Prostate gland (tissue), 2 donors: ENCODE data around the gene AKIP1. TPM values are rescaled to one million over a fixed set of nuclear protein-coding genes. Genes with fewer than 3 reads are reported as not detected.
"Not testable (repeated sequence)": the region's sequence is repeated elsewhere in the genome, so short reads cannot be mapped to it uniquely, and the experiment has no call there.

Experiments used
- DNase-seq: peaks from one replicate; pipeline ENCODE4 v3.0.0-alpha.2; 2019; ENCODE audit warnings: low spot score
- H3K27ac ChIP-seq, 2 donors: fragments of 200-600 bp; sonication (generic); 2 replicates each; pipeline ENCODE4 v1.5.1; 2017 to 2019
- H3K27me3 ChIP-seq: fragments of 200-600 bp; sonication (generic); replicated peaks from 2 replicates; pipeline ENCODE4 v1.5.1; 2019; ENCODE audit not compliant: insufficient read depth
- H3K36me3 ChIP-seq, 2 donors: fragments of 200-600 bp; sonication (generic); 1 replicate in 1 of 2; 2 replicates in 1 of 2; pipeline versions ENCODE4 v1.5.1 to v1.8.1; 2017 to 2019
- H3K4me1 ChIP-seq: fragments of 200-600 bp; sonication (generic); replicated peaks from 2 replicates; pipeline ENCODE4 v1.5.1; 2019
- H3K4me3 ChIP-seq, 2 donors: fragments of 200-600 bp; sonication (generic); 2 replicates each; pipeline ENCODE4 v1.5.1; 2017 to 2019
- H3K9me3 ChIP-seq: fragments of 200-600 bp; sonication (generic); 2 replicates; pipeline ENCODE4 v1.5.1; 2017
- POLR2A ChIP-seq: fragments of 450-650 bp; IDR thresholded peaks from one replicate; pipeline ENCODE4 v1.6.1; 2016; ENCODE audit warnings: antibody characterized with exemption, mild to moderate bottlenecking
- POLR2AphosphoS5 ChIP-seq: sonication (generic); formaldehyde crosslinking; IDR thresholded peaks from one replicate; pipeline ENCODE4 v1.6.1; 2017; ENCODE audit warnings: antibody characterized with exemption
- WGBS: methylation state at CpG from one replicate; pipeline ENCODE4 v1.1.5; 2018; 5-methylcytosine and 5-hydroxymethylcytosine counted together
- intact Hi-C: fragments of 100-400 bp; cut with DNase I; formaldehyde crosslinking; loops from one replicate; pipeline ENCODE4 v1.14.2; 2022
- total RNA-seq, 2 donors: library from RNA; depleted of rRNA; stranded (reverse); fragments of >200 nt; gene quantifications; one replicate each; pipeline ENCODE4 v1.1.0, GENCODE V29; 2016
- TF ChIP-seq, protein P1 (sequence below), 4 experiments: fragments of 200-600 bp in 2 of 4; fragments of 450-650 bp in 2 of 4; sonication (generic) in 2 of 4; IDR thresholded peaks; 1 replicate in 3 of 4; 2 replicates in 1 of 4; pipeline ENCODE4 v1.5.1; 2016 to 2019; ENCODE audit warnings: antibody characterized with exemption in 4 of 4, mild to moderate bottlenecking in 2 of 4, moderate library complexity in 2 of 4

AKIP1 gene
- total RNA-seq, 2 donors from 2014 or later, result 23.8 to 47.1 TPM

- Histone ChIP-seq H3K36me3 (no peaks in the 10 kb centered on the region), H3K27me3 (no peaks in the 10 kb centered on the region), H3K4me3 (no peak overlapping the region), H3K4me1 (no peaks in the 10 kb centered on the region), H3K27ac (no peak overlapping the region), H3K9me3 (no peaks in the 10 kb centered on the region)
- WGBS, result 93% methylated on average over 2 of the region's 2 CpGs
- intact Hi-C loops, result no loop called here
- TF ChIP-seq, protein P1, sequence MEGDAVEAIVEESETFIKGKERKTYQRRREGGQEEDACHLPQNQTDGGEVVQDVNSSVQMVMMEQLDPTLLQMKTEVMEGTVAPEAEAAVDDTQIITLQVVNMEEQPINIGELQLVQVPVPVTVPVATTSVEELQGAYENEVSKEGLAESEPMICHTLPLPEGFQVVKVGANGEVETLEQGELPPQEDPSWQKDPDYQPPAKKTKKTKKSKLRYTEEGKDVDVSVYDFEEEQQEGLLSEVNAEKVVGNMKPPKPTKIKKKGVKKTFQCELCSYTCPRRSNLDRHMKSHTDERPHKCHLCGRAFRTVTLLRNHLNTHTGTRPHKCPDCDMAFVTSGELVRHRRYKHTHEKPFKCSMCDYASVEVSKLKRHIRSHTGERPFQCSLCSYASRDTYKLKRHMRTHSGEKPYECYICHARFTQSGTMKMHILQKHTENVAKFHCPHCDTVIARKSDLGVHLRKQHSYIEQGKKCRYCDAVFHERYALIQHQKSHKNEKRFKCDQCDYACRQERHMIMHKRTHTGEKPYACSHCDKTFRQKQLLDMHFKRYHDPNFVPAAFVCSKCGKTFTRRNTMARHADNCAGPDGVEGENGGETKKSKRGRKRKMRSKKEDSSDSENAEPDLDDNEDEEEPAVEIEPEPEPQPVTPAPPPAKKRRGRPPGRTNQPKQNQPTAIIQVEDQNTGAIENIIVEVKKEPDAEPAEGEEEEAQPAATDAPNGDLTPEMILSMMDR (IDR thresholded peaks at IDR 0.05), result no peak
- TF ChIP-seq POLR2AphosphoS5 (no peak), POLR2A (no peak)
- no peak for DNase-seq
Measured at GRCh38 chr11:8878771-8879170, 32.2 kb upstream of the AKIP1 start.

DNA sequence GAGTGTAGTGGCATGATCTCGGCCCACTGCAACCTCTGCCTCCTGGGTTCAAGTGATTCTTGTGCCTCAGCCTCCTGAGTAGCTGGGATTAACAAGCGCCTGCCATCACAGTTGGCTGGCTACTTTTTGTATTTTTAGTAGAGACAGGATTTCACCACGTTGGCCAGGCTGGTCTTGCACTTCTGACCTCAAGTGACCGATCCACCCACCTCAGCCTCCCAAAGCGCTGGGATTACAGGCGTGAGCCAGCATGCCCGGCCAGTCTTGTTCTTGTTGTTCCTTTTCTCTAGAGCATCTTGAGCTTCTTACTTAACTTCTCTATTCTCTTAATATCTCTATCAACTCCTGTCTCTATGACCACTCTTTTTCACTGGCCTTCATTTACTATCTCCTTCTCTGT lies 29.4 kb upstream of the AKIP1 start:
- H3K4me3 ChIP-seq, H3K4me1 ChIP-seq, H3K9me3 ChIP-seq, H3K27me3 ChIP-seq, H3K27ac ChIP-seq, intact Hi-C loops, DNase-seq, H3K36me3 ChIP-seq: not testable (repeated sequence)
- WGBS, result 76% methylated on average over 7 of the region's 7 CpGs

GRCh38 chr11:8886322-8886721 lies 24.7 kb upstream of the AKIP1 start:
- H3K27ac ChIP-seq, result no peak overlapping the region
- intact Hi-C loops, result no loop called here
- no peaks in the 10 kb centered on the region for H3K9me3 ChIP-seq
- H3K4me1 ChIP-seq, result no peaks in the 10 kb centered on the region
- WGBS, result 35% methylated on average over 2 of the region's 2 CpGs
- DNase-seq, result no peak
- no peak for TF ChIP-seq POLR2A
- TF ChIP-seq, protein P1 (IDR thresholded peaks at IDR 0.05), result no peak
- H3K36me3 ChIP-seq, result no peaks in the 10 kb centered on the region
- no peak overlapping the region for H3K4me3 ChIP-seq
- no peaks in the 10 kb centered on the region for H3K27me3 ChIP-seq

- 83% methylated on average over 2 of the region's 2 CpGs for WGBS
- H3K27ac ChIP-seq, intact Hi-C loops, H3K9me3 ChIP-seq, H3K4me3 ChIP-seq, H3K27me3 ChIP-seq, H3K36me3 ChIP-seq, DNase-seq, H3K4me1 ChIP-seq: not testable (repeated sequence)
Measured at GRCh38 chr11:8891185-8891584, 19.8 kb upstream of the AKIP1 start.

- Histone ChIP-seq H3K27ac (no peak overlapping the region), H3K27me3 (no peaks in the 10 kb centered on the region), H3K4me3 (no peak overlapping the region), H3K4me1 (no peaks in the 10 kb centered on the region), H3K36me3 (no peaks in the 10 kb centered on the region), H3K9me3 (no peaks in the 10 kb centered on the region)
- intact Hi-C loops, result no loop called here
- no peak for DNase-seq
- TF ChIP-seq, protein P1 (IDR thresholded peaks at IDR 0.05), result no peak
- no peak for TF ChIP-seq POLR2A
- no peak for TF ChIP-seq POLR2AphosphoS5
Measured at GRCh38 chr11:8899119-8899753, 11.8 kb upstream of the AKIP1 start.

GRCh38 chr11:8905528-8906165 lies 5.3 kb upstream of the AKIP1 start:
- H3K9me3 ChIP-seq, result no peaks in the 10 kb centered on the region

More at GRCh38 chr11:8905528-8906165, 5.3 kb upstream of the AKIP1 start:
- no peaks in the 10 kb centered on the region for H3K4me1 ChIP-seq
- no peak overlapping the region for H3K4me3 ChIP-seq
- no peaks in the 10 kb centered on the region for H3K27me3 ChIP-seq
- 81% methylated on average over 5 of the region's 5 CpGs for WGBS
- intact Hi-C loops, result no loop called here
- H3K36me3 ChIP-seq, result no peaks in the 10 kb centered on the region
- H3K27ac ChIP-seq, result no peak overlapping the region
- no peak for DNase-seq
- TF ChIP-seq, protein P1 (IDR thresholded peaks at IDR 0.05), result no peak
- TF ChIP-seq POLR2AphosphoS5, result no peak
- TF ChIP-seq POLR2A, result no peak
